Endothelial cell (in vitro differentiated cells): Measurements from ENCODE around the gene UGT1A8. TPM values are rescaled to one million over a fixed set of nuclear protein-coding genes. Genes with fewer than 3 reads are reported as not detected.
"Not testable (repeated sequence)": the region's sequence is repeated elsewhere in the genome, so short reads cannot be mapped to it uniquely, and the experiment has no call there.

Experiments used
- DNase-seq: peaks from one replicate; pipeline ENCODE4 v3.0.0; 2021; ENCODE audit warnings: low spot score
- H3K27ac Mint-ChIP-seq: one replicate; pipeline ENCODE4 v1.8.0; 2021; ENCODE audit warnings: mixed read lengths, inconsistent platforms; ENCODE audit not compliant: unreplicated experiment
- H3K27me3 Mint-ChIP-seq: one replicate; pipeline ENCODE4 v1.8.0; 2021; ENCODE audit warnings: mild to moderate bottlenecking, moderate library complexity, mixed read lengths, inconsistent platforms; ENCODE audit not compliant: unreplicated experiment
- H3K36me3 Mint-ChIP-seq: one replicate; pipeline ENCODE4 v1.8.0; 2021; ENCODE audit warnings: mild to moderate bottlenecking, low read depth, mixed read lengths, inconsistent platforms; ENCODE audit not compliant: unreplicated experiment
- H3K4me1 Mint-ChIP-seq: one replicate; pipeline ENCODE4 v1.8.0; 2021; ENCODE audit warnings: mild to moderate bottlenecking, mixed read lengths, inconsistent platforms; ENCODE audit not compliant: unreplicated experiment
- H3K4me3 Mint-ChIP-seq: one replicate; pipeline ENCODE4 v1.8.0; 2021; ENCODE audit warnings: mild to moderate bottlenecking, mixed read lengths, inconsistent platforms; ENCODE audit not compliant: unreplicated experiment
- H3K9me3 Mint-ChIP-seq: one replicate; pipeline ENCODE4 v1.8.0; 2021; ENCODE audit warnings: mixed read lengths, inconsistent platforms; ENCODE audit not compliant: unreplicated experiment
- CTCF ChIP-seq: fragments of 200-600 bp; sonication (generic); IDR thresholded peaks from one replicate; pipeline ENCODE4 v1.5.0; 2021; ENCODE audit warnings: antibody characterized with exemption; ENCODE audit not compliant: unreplicated experiment
- total RNA-seq: library from RNA; stranded (reverse); fragmentation: NEBNext Ultra II Directional; extraction: Animal tissue kit (Norgen Biotek cat#: 25700); gene quantifications from one replicate; pipeline ENCODE4 v1.2.1, GENCODE V29; 2021; ENCODE audit not compliant: unreplicated experiment

The UGT1A8 gene
- total RNA-seq, 1 donor from 2014 or later, result not detected

GRCh38 chr2:233699424-233700027 lies 82.1 kb downstream of the UGT1A8 start:
- Mint-ChIP-seq H3K27me3 (no peaks in the 10 kb centered on the region), H3K27ac (no peak overlapping the region), H3K4me3 (no peak overlapping the region), H3K9me3 (no peaks in the 10 kb centered on the region), H3K4me1 (peaks cover 4% of the 10 kb centered on the region), H3K36me3 (no peaks in the 10 kb centered on the region)
- TF ChIP-seq CTCF, result no peak
- no peak for DNase-seq

GRCh38 chr2:233700028-233700635 lies 82.7 kb downstream of the UGT1A8 start:
- no peak for DNase-seq
- H3K36me3 Mint-ChIP-seq, result no peaks in the 10 kb centered on the region
- TF ChIP-seq CTCF, result no peak
- no peak overlapping the region for H3K4me3 Mint-ChIP-seq
- H3K27me3 Mint-ChIP-seq, result no peaks in the 10 kb centered on the region
- H3K4me1 Mint-ChIP-seq, result peaks cover 4% of the 10 kb centered on the region
- no peaks in the 10 kb centered on the region for H3K9me3 Mint-ChIP-seq
- no peak overlapping the region for H3K27ac Mint-ChIP-seq

GRCh38 chr2:233700842-233701241 lies 83.4 kb downstream of the UGT1A8 start:
- DNase-seq, H3K36me3 Mint-ChIP-seq, H3K4me1 Mint-ChIP-seq, H3K27ac Mint-ChIP-seq, H3K9me3 Mint-ChIP-seq, H3K4me3 Mint-ChIP-seq, H3K27me3 Mint-ChIP-seq: not testable (repeated sequence)

GRCh38 chr2:233702238-233702637 lies 84.8 kb downstream of the UGT1A8 start:
- TF ChIP-seq CTCF, result no peak
- no peak for DNase-seq

GRCh38 chr2:233705911-233706506 lies 88.6 kb downstream of the UGT1A8 start:
- Mint-ChIP-seq H3K4me3 (no peak overlapping the region), H3K27me3 (no peaks in the 10 kb centered on the region), H3K36me3 (no peaks in the 10 kb centered on the region), H3K9me3 (no peaks in the 10 kb centered on the region), H3K4me1 (peaks cover 4% of the 10 kb centered on the region), H3K27ac (no peak overlapping the region)
- DNase-seq, result no peak
- TF ChIP-seq CTCF, result no peak

More at GRCh38 chr2:233702238-233702637, 84.8 kb downstream of the UGT1A8 start:
- Mint-ChIP-seq H3K27ac (no peak overlapping the region), H3K4me3 (no peak overlapping the region), H3K36me3 (no peaks in the 10 kb centered on the region), H3K4me1 (peaks cover 4% of the 10 kb centered on the region), H3K27me3 (no peaks in the 10 kb centered on the region), H3K9me3 (no peaks in the 10 kb centered on the region)
